HCT116 (cell line): ENCODE measurements around the gene TRPC4. TPM values are rescaled to one million over a fixed set of nuclear protein-coding genes. Genes with fewer than 3 reads are reported as not detected.

Experiments
- ATAC-seq: fragments of 200-7000 bp; cut with Tn5 transposase; 2 replicates; pipeline ENCODE4 v1.9.1; 2020; ENCODE audit warnings: mild to moderate bottlenecking, moderate library complexity
- BruUV-seq: library from RNA; stranded (reverse); fragments of 400-500 nt; replicated peaks from 2 replicates; lab custom pipeline; 2021; lab: Mats Ljungman, UMichigan
- CTCF ChIA-PET: fragments of 300-600 bp; sonication (Branson Sonifier 250); formaldehyde crosslinking; loops from one replicate; lab custom pipeline; 2021; ENCODE audit warnings: antibody characterized with exemption; lab: Charles Lee
- POLR2A ChIA-PET: fragments of 300-600, 350-600 bp; sonication (Branson Sonifier 250); formaldehyde crosslinking; loops from one replicate; lab custom pipeline; 2021; ENCODE audit warnings: antibody characterized with exemption; lab: Charles Lee
- RAD21 ChIA-PET, 2 experiments: fragments of 300-600 bp; sonication (Branson Sonifier 250); formaldehyde crosslinking; loops; one replicate each; lab custom pipeline; 2023; ENCODE audit warnings: low total read pairs in 2 of 2; ENCODE audit not compliant: uncharacterized antibody in 2 of 2, unreplicated experiment in 2 of 2, low non-redundant PET in 1 of 2; lab: Charles Lee
- DNase-seq: peaks from one replicate; pipeline ENCODE4 v3.0.0-alpha.2; 2010; ENCODE audit warnings: low read depth, low spot score
- H2AFZ ChIP-seq: fragments of 200-600 bp; shearing (Covaris generic), sonication (generic); 2 replicates; pipeline ENCODE4 v1.6.1; 2017; ENCODE audit warnings: low read depth, mixed run types, mixed read lengths, antibody characterized with exemption, low read length; ENCODE audit not compliant: poor library complexity, severe bottlenecking
- H3K27ac ChIP-seq: 2 replicates; pipeline ENCODE4 v1.5.1; 2012; ENCODE audit warnings: low read depth, low read length
- H3K27me3 ChIP-seq: fragments of 200-600 bp; sonication (generic); 2 replicates; pipeline ENCODE4 v1.6.1; 2016; ENCODE audit warnings: mixed run types, low read length, mixed read lengths; ENCODE audit not compliant: insufficient read depth
- H3K36me3 ChIP-seq, 2 experiments: fragments of 200-500 bp in 1 of 2; fragments of 200-600 bp in 1 of 2; sonication (Bioruptor generic) in 1 of 2; sonication (generic) in 1 of 2; 2 replicates each; pipeline versions ENCODE4 v1.5.1 to v1.6.1; 2014 to 2016; ENCODE audit warnings: low read length in 2 of 2, inconsistent platforms in 1 of 2, mixed read lengths in 1 of 2, mixed run types in 1 of 2; ENCODE audit not compliant: insufficient read depth in 2 of 2, control insufficient read depth in 1 of 2
- H3K4me1 ChIP-seq, 2 experiments: fragments of 200-600 bp in 1 of 2; sonication (generic) in 1 of 2; 2 replicates each; pipeline versions ENCODE4 v1.5.1 to v1.6.1; 2012 to 2017; ENCODE audit warnings: low read length in 2 of 2, inconsistent platforms in 1 of 2, mild to moderate bottlenecking in 1 of 2, mixed read lengths in 1 of 2, mixed run types in 1 of 2, moderate library complexity in 1 of 2; ENCODE audit not compliant: insufficient read depth in 2 of 2, control insufficient read depth in 1 of 2
- H3K4me2 ChIP-seq: fragments of 200-600 bp; sonication (generic); 2 replicates; pipeline ENCODE4 v1.6.1; 2017; ENCODE audit warnings: mixed run types, low read length, mixed read lengths
- H3K4me3 ChIP-seq, 2 experiments: fragments of 200-600 bp in 1 of 2; sonication (generic) in 1 of 2; replicated peaks in 1 of 2; 2 replicates each; pipeline ENCODE4 v1.5.1; 2011 to 2016; ENCODE audit warnings: low read length in 2 of 2, control low read depth in 1 of 2, low read depth in 1 of 2, mild to moderate bottlenecking in 1 of 2, mixed read lengths in 1 of 2, mixed run types in 1 of 2
- H3K79me2 ChIP-seq: fragments of 200-600 bp; sonication (generic); 2 replicates; pipeline ENCODE4 v1.6.1; 2017; ENCODE audit warnings: mild to moderate bottlenecking, mixed run types, low read length, moderate library complexity, mixed read lengths; ENCODE audit not compliant: insufficient read depth
- H3K9ac ChIP-seq: fragments of 200-600 bp; sonication (generic); 2 replicates; pipeline ENCODE4 v1.6.1; 2016; ENCODE audit warnings: low read length, mixed read lengths
- H3K9me2 ChIP-seq: fragments of 200-600 bp; sonication (generic), shearing (Covaris generic); 2 replicates; pipeline ENCODE4 v1.6.1; 2017; ENCODE audit warnings: mixed run types, mild to moderate bottlenecking, moderate library complexity; ENCODE audit not compliant: insufficient read depth
- H3K9me3 ChIP-seq, 2 experiments: fragments of 200-500 bp in 1 of 2; fragments of 200-600 bp in 1 of 2; sonication (Bioruptor generic) in 1 of 2; sonication (generic) in 1 of 2; 2 replicates each; pipeline ENCODE4 v1.6.1; 2014 to 2017; ENCODE audit warnings: low read length in 2 of 2, mixed read lengths in 2 of 2, inconsistent platforms in 1 of 2, low read depth in 1 of 2, mild to moderate bottlenecking in 1 of 2, mixed run types in 1 of 2, moderate library complexity in 1 of 2; ENCODE audit not compliant: control insufficient read depth in 1 of 2, insufficient read depth in 1 of 2
- H4K20me1 ChIP-seq: fragments of 200-600 bp; sonication (generic), shearing (Covaris generic); 2 replicates; pipeline ENCODE4 v1.6.1; 2017; ENCODE audit warnings: mixed run types, mild to moderate bottlenecking, moderate library complexity; ENCODE audit not compliant: insufficient read depth
- ATF3 ChIP-seq: IDR thresholded peaks from 2 replicates; pipeline ENCODE4 v1.6.1; 2012
- CBX3 ChIP-seq: IDR thresholded peaks from 2 replicates; pipeline ENCODE4 v1.6.1; 2012; ENCODE audit warnings: low read depth
- EZH2phosphoT487 ChIP-seq: fragments of 200-600 bp; IDR thresholded peaks from 2 replicates; pipeline ENCODE4 v1.6.1; 2018; ENCODE audit warnings: antibody characterized with exemption, borderline replicate concordance
- RAD21 ChIP-seq: IDR thresholded peaks from 2 replicates; pipeline ENCODE4 v1.6.1; 2012; ENCODE audit warnings: low read depth, mild to moderate bottlenecking
- REST ChIP-seq: IDR thresholded peaks from 2 replicates; pipeline ENCODE4 v1.6.1; 2012; ENCODE audit warnings: low read depth
- SP1 ChIP-seq: IDR thresholded peaks from 2 replicates; pipeline ENCODE4 v1.6.1; 2012; ENCODE audit warnings: low read depth
- SRF ChIP-seq: IDR thresholded peaks from 2 replicates; pipeline ENCODE4 v1.6.1; 2012; ENCODE audit warnings: low read depth
- YY1 ChIP-seq: IDR thresholded peaks from 2 replicates; pipeline ENCODE4 v1.6.1; 2011; ENCODE audit warnings: low read length, low read depth, moderate library complexity, mild to moderate bottlenecking; ENCODE audit not compliant: insufficient replicate concordance; ENCODE audit errors: extremely low read depth
- ZFX ChIP-seq: fragments of 450-650 bp; IDR thresholded peaks from 2 replicates; pipeline ENCODE4 v1.6.1; 2017
- intact Hi-C: fragments of 100-400 bp; cut with micrococcal nuclease; formaldehyde crosslinking; loops from 2 replicates; pipeline ENCODE4 v1.10.0; 2022
- total RNA-seq: library from RNA; stranded (reverse); gene quantifications from one replicate; pipeline ENCODE4 v1.2.1, GENCODE V29; 2021; ENCODE audit not compliant: unreplicated experiment

The TRPC4 gene
- total RNA-seq, 1 experiment from 2014 or later = not detected

DNA sequence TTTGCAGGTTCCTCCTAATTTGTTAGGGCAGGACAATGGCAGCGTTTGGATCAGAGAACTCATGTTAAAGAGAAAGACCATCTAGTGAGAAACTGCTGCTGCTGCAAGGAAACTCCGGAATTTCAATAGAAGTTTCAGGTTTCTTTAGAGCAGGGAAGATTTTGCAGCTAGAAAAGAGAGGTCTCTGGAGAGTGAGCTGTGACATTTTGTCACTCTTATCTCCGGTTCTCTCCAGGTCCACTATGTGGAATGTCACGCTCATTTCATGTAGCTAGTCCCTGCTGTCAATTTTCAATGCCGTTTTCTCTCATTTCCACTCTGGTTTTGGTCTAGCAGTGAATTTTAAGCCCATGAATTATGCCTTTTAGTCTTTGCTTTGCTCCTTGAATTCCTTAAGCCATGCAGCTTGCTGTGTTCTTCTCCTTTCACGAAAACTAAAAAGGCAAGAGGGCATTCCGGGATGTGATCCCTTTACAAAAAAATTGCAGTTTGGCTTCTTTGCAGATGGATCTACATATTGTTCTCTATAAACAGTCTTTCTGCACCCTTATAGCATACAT, 224.3 kb downstream of the TRPC4 start:
- ATAC-seq (no peak), DNase-seq (no peak)
- no peaks in the 10 kb centered on the region for H3K79me2 ChIP-seq
- H4K20me1 ChIP-seq = no peaks in the 10 kb centered on the region
- CTCF ChIA-PET = no interaction called here
- H2AFZ ChIP-seq = no peak overlapping the region
- no TSS peak for BruUV-seq
- H3K36me3 ChIP-seq = no peaks in the 10 kb centered on the region
- H3K4me1 ChIP-seq = no peaks in the 10 kb centered on the region
- intact Hi-C loops = no loop called here
- RAD21 ChIA-PET = no interaction called here
- H3K9ac ChIP-seq = no peak overlapping the region
- H3K27me3 ChIP-seq = no peaks in the 10 kb centered on the region
- no peak overlapping the region for H3K4me3 ChIP-seq
- no peaks in the 10 kb centered on the region for H3K9me2 ChIP-seq
- no peak overlapping the region for H3K27ac ChIP-seq
- no peak overlapping the region for H3K4me2 ChIP-seq
- H3K9me3 ChIP-seq = peaks cover 5 to 13% of the 10 kb centered on the region in 2 experiments; a peak in 2 of 4 replicates
- TF ChIP-seq ATF3 = no peak
- TF ChIP-seq RAD21 = no peak
- TF ChIP-seq REST = no peak
- TF ChIP-seq SP1 = no peak
- no peak for TF ChIP-seq YY1
- TF ChIP-seq SRF = no peak
- TF ChIP-seq EZH2phosphoT487 = no peak
- no peak for TF ChIP-seq ZFX
- TF ChIP-seq CBX3 = no peak
- POLR2A ChIA-PET = no interaction called here
